Lower leg skin (tissue), 3 donors: ENCODE data around the gene IL15.
"Not testable (repeated sequence)": the region's sequence is repeated elsewhere in the genome, so short reads cannot be mapped to it uniquely, and the experiment has no call there.

Experiments used
- POLR2A ChIP-seq, 2 donors: fragments of 450-650 bp; IDR thresholded peaks; one replicate each; pipeline ENCODE4 v1.6.1; 2016 to 2017; ENCODE audit warnings: antibody characterized with exemption in 2 of 2, mild to moderate bottlenecking in 1 of 2, moderate library complexity in 1 of 2
- TF ChIP-seq, protein P1 (sequence below), 3 donors: fragments of 450-650 bp; IDR thresholded peaks; one replicate each; pipeline ENCODE4 v1.5.1; 2016; ENCODE audit warnings: antibody characterized with exemption in 3 of 3, mild to moderate bottlenecking in 3 of 3, moderate library complexity in 2 of 3

DNA sequence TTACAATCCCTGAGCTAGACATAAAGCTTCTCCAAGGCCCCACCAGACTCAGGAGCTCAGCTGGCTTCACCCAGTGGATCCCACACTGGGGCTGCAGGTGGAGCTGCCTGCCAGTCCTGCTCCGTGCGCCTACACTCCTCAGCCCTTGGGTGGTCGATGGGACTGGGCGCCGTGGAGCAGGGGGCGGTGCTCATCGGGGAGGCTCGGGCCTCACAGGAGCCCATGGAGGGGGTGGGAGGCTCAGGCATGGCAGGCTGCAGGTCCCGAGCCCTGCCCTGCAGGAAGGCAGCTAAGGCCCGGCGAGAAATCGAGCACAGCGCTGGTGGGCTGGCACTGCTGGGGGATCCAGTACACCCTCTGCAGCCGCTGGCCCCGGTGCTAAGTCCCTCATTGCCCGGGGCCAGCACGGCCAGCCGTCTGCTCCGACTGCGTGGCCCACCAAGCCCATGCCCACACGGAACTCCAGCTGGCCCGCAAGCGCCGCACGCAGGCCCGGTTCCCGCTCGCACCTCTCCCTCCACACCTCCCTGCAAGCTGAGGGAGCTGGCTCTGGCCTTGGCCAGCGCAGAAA, 53.4 kb downstream of the IL15 start:
- TF ChIP-seq POLR2A (IDR thresholded peaks at IDR 0.05), result not testable (repeated sequence)
- TF ChIP-seq, protein P1, sequence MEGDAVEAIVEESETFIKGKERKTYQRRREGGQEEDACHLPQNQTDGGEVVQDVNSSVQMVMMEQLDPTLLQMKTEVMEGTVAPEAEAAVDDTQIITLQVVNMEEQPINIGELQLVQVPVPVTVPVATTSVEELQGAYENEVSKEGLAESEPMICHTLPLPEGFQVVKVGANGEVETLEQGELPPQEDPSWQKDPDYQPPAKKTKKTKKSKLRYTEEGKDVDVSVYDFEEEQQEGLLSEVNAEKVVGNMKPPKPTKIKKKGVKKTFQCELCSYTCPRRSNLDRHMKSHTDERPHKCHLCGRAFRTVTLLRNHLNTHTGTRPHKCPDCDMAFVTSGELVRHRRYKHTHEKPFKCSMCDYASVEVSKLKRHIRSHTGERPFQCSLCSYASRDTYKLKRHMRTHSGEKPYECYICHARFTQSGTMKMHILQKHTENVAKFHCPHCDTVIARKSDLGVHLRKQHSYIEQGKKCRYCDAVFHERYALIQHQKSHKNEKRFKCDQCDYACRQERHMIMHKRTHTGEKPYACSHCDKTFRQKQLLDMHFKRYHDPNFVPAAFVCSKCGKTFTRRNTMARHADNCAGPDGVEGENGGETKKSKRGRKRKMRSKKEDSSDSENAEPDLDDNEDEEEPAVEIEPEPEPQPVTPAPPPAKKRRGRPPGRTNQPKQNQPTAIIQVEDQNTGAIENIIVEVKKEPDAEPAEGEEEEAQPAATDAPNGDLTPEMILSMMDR (IDR thresholded peaks at IDR 0.05), result not testable (repeated sequence)
